DND-41 (cell line): Measurements from ENCODE around the gene NTN1.
A peak's percentile ranks its signal among the peaks of the same experiment; 100 is the strongest.

Experiments used
- ATAC-seq: fragments of 200-7000 bp; cut with Tn5 transposase; 3 replicates; pipeline ENCODE4 v1.9.1; 2021; ENCODE audit warnings: low read depth; ENCODE audit not compliant: insufficient read depth
- DNase-seq: peaks from one replicate; pipeline ENCODE4 v3.0.0-alpha.2; 2020
- H2AFZ ChIP-seq: 2 replicates; pipeline ENCODE4 v1.6.0; 2012; ENCODE audit warnings: low read depth, low read length
- H3K27ac ChIP-seq: 2 replicates; pipeline ENCODE4 v1.5.1; 2012; ENCODE audit warnings: low read length, inconsistent platforms
- H3K27me3 ChIP-seq: fragments of 200-600 bp; sonication (generic); 2 replicates; pipeline ENCODE4 v1.6.0; 2012; ENCODE audit warnings: low read length, mild to moderate bottlenecking, inconsistent platforms; ENCODE audit not compliant: insufficient read depth, poor library complexity
- H3K36me3 ChIP-seq: 2 replicates; pipeline ENCODE4 v1.5.1; 2012; ENCODE audit warnings: low read length, inconsistent platforms; ENCODE audit not compliant: insufficient read depth
- H3K4me1 ChIP-seq: 2 replicates; pipeline ENCODE4 v1.5.1; 2012; ENCODE audit warnings: mild to moderate bottlenecking, low read length; ENCODE audit not compliant: insufficient read depth
- H3K4me2 ChIP-seq: 2 replicates; pipeline ENCODE4 v1.6.0; 2012; ENCODE audit warnings: mild to moderate bottlenecking, moderate library complexity, low read length, inconsistent platforms; ENCODE audit not compliant: insufficient read depth
- H3K4me3 ChIP-seq, 2 experiments: fragments of 200-600 bp in 1 of 2; shearing (Covaris generic) in 1 of 2; 2 replicates each; pipeline ENCODE4 v1.5.1; 2012 to 2016; ENCODE audit warnings: inconsistent platforms in 2 of 2, low read length in 2 of 2, mild to moderate bottlenecking in 2 of 2, low read depth in 1 of 2, moderate library complexity in 1 of 2
- H3K79me2 ChIP-seq: 2 replicates; pipeline ENCODE4 v1.6.0; 2012; ENCODE audit warnings: low read length, inconsistent platforms; ENCODE audit not compliant: insufficient read depth
- H3K9ac ChIP-seq: 2 replicates; pipeline ENCODE4 v1.6.0; 2012; ENCODE audit warnings: low read depth, mild to moderate bottlenecking, inconsistent platforms, low read length, moderate library complexity
- H3K9me3 ChIP-seq: 2 replicates; pipeline ENCODE4 v1.5.1; 2012; ENCODE audit warnings: low read length, moderate library complexity, mild to moderate bottlenecking, inconsistent platforms; ENCODE audit not compliant: insufficient read depth, severe bottlenecking
- H4K20me1 ChIP-seq: 2 replicates; pipeline ENCODE4 v1.6.0; 2012; ENCODE audit warnings: low read length; ENCODE audit not compliant: insufficient read depth
- EZH2 ChIP-seq: IDR thresholded peaks from 3 replicates; pipeline ENCODE4 v1.6.1; 2012; ENCODE audit warnings: borderline replicate concordance, low read depth, mild to moderate bottlenecking, moderate library complexity, low read length, inconsistent platforms; ENCODE audit not compliant: severe bottlenecking
- TF ChIP-seq, protein P1 (sequence below): IDR thresholded peaks from 2 replicates; pipeline ENCODE4 v1.5.1; 2012; ENCODE audit warnings: borderline replicate concordance, low read length, moderate library complexity, mild to moderate bottlenecking; ENCODE audit not compliant: poor library complexity, severe bottlenecking; ENCODE audit errors: extremely low read depth

The NTN1 gene

DNA sequence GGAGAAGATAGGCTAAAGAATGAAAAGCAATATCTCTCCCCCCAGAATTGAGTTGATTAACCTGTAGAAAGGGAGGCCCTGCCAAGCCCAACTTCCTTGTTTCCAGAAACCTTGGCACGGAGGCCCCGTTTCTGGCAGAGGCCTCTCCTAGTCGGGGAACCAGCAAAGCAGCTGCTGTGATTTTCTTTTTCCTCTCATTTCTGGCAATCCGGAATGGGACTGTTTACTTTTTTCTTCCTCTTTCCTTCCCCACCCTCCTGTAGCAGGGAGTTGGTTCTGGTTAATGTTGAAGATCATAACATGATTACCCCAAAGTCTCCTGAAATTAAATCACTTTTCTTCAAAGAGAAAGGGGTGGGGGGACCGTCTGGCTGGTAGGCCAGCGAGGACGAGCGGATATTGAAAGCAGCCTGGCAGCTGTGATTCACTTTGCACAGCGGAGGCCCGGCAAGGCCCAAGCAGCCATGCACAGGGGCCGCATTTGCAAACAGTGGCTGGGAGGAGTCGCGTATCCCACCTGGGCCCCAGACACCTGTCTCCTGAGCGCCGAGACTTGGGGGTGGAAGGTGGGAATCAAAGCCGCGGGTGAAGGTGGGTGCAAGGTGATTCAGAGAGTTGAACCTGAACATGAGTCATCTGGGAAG is 51.5 kb downstream of the NTN1 start:
- H3K79me2 ChIP-seq: no peaks in the 10 kb centered on the region
- no peak for ATAC-seq
- no peak overlapping the region for H3K27ac ChIP-seq
- no peaks in the 10 kb centered on the region for H3K9me3 ChIP-seq
- DNase-seq: no peak
- H2AFZ ChIP-seq: no peak overlapping the region
- no peak overlapping the region for H3K4me2 ChIP-seq
- TF ChIP-seq, protein P1, sequence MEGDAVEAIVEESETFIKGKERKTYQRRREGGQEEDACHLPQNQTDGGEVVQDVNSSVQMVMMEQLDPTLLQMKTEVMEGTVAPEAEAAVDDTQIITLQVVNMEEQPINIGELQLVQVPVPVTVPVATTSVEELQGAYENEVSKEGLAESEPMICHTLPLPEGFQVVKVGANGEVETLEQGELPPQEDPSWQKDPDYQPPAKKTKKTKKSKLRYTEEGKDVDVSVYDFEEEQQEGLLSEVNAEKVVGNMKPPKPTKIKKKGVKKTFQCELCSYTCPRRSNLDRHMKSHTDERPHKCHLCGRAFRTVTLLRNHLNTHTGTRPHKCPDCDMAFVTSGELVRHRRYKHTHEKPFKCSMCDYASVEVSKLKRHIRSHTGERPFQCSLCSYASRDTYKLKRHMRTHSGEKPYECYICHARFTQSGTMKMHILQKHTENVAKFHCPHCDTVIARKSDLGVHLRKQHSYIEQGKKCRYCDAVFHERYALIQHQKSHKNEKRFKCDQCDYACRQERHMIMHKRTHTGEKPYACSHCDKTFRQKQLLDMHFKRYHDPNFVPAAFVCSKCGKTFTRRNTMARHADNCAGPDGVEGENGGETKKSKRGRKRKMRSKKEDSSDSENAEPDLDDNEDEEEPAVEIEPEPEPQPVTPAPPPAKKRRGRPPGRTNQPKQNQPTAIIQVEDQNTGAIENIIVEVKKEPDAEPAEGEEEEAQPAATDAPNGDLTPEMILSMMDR: no peak
- TF ChIP-seq EZH2: no peak
- H3K27me3 ChIP-seq: no peaks in the 10 kb centered on the region
- no peaks in the 10 kb centered on the region for H3K36me3 ChIP-seq
- no peaks in the 10 kb centered on the region for H4K20me1 ChIP-seq
- no peaks in the 10 kb centered on the region for H3K4me1 ChIP-seq
- H3K4me3 ChIP-seq: no peak overlapping the region
- no peak overlapping the region for H3K9ac ChIP-seq

DNA sequence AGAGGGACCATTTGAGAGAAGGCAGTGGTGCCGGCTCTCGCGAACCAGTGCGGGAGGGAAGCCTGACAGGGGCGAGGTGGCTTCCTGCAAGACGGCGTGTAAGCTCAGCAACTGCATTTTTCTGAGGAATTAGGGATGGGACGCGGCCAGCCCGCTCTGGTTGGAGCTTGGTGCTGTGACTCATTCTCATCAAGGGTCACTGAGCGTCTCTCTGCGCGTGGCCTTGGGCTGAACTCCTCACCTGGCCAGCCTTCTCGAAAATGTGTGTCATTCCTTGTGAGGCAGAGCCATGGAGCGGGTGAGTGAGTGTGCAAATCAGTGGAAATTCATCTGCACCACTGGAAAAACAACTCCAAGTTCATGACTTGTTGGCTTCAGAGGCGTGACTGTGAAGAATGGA is 52.8 kb downstream of the NTN1 start:
- no peaks in the 10 kb centered on the region for H4K20me1 ChIP-seq
- ATAC-seq: no peak
- no peak overlapping the region for H3K27ac ChIP-seq
- TF ChIP-seq EZH2: no peak
- TF ChIP-seq, protein P1: no peak
- H3K9ac ChIP-seq: no peak overlapping the region
- no peaks in the 10 kb centered on the region for H3K27me3 ChIP-seq
- DNase-seq: no peak
- H3K4me1 ChIP-seq: no peaks in the 10 kb centered on the region
- H3K79me2 ChIP-seq: no peaks in the 10 kb centered on the region
- H3K9me3 ChIP-seq: no peaks in the 10 kb centered on the region
- H3K4me2 ChIP-seq: no peak overlapping the region
- no peaks in the 10 kb centered on the region for H3K36me3 ChIP-seq
- H3K4me3 ChIP-seq: no peak overlapping the region
- no peak overlapping the region for H2AFZ ChIP-seq

DNA sequence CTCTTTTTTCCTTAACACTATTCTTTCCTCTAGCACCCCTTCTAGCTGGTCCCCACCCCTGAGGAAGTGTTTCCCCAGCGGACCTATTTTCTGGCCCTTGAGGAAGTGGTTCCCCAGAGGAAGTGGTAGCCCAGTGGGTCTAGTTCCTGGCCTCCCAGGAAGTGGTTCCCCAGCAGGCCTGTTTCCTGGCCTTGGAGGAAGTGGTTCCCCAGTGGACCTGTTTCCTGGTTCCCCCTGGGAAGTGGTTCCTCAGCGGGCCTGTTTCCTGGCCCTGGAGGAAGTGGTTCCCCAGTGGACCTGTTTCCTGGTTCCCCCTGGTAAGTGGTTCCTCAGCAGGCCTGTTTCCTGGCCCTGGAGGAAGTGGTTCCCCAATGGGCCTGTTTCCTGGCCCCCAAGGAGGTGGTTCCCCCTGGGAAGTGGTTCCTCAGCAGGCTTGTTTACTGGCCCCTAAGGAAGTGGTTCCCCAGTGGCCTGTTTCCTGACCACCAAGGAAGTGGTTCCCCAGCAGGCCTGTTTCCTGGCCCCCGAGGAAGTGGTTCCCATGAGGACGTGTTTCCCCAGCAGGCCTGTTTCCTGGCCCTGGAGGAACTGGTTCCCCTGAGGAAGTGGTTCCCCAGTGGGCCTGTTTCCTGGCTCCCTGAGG is 58.3 kb downstream of the NTN1 start:
- no peaks in the 10 kb centered on the region for H3K4me1 ChIP-seq
- H3K9me3 ChIP-seq: no peaks in the 10 kb centered on the region
- no peak overlapping the region for H3K9ac ChIP-seq
- peak; percentile 46 for DNase-seq
- no peaks in the 10 kb centered on the region for H3K27me3 ChIP-seq
- ATAC-seq: no peak
- H3K36me3 ChIP-seq: no peaks in the 10 kb centered on the region
- H4K20me1 ChIP-seq: no peaks in the 10 kb centered on the region
- H2AFZ ChIP-seq: no peak overlapping the region
- no peaks in the 10 kb centered on the region for H3K79me2 ChIP-seq
- no peak overlapping the region for H3K4me3 ChIP-seq
- H3K27ac ChIP-seq: peak overlapping the region; percentile 16; the same call in 1 of the 2 replicates
- no peak for TF ChIP-seq EZH2
- TF ChIP-seq, protein P1: no peak
- no peak overlapping the region for H3K4me2 ChIP-seq
